Stimulated activated CD4-positive, alpha-beta T cell treated with anti-CD3 and anti-CD28 coated beads, Interleukin-1b, Interleukin-23, amount 100 ng/mL, for 1 hour (primary cell): Measurements from ENCODE around the gene GAS7.
"Not testable (repeated sequence)": the region's sequence is repeated elsewhere in the genome, so short reads cannot be mapped to it uniquely, and the experiment has no call there.

Experiments
- DNase-seq, 2 donors: peaks; one replicate each; pipeline ENCODE4 v3.0.0-alpha.2; 2020; ENCODE audit warnings: low read depth in 2 of 2

GAS7 gene

GRCh38 chr17:10111907-10112452, 86.4 kb downstream of the GAS7 start:
- DNase-seq, result no peak

DNA sequence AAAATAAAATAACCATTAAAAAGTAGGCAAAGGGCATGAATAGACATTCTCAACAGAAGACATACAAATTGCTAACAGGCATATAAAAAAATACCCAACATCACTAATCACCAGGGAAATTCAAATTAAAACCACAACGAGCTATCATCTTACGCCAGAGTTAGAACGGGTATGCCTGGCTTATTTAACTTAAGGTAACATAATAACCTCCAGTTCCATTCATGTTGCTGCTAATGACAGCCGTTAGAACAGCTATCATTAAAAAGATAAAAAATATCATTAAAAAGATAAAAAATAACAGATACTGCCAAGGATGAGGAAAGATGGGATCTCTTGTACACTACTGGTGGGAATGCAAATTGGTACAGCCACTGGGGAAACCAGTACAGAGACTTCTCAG, 89.3 kb downstream of the GAS7 start:
- no peak for DNase-seq

DNA sequence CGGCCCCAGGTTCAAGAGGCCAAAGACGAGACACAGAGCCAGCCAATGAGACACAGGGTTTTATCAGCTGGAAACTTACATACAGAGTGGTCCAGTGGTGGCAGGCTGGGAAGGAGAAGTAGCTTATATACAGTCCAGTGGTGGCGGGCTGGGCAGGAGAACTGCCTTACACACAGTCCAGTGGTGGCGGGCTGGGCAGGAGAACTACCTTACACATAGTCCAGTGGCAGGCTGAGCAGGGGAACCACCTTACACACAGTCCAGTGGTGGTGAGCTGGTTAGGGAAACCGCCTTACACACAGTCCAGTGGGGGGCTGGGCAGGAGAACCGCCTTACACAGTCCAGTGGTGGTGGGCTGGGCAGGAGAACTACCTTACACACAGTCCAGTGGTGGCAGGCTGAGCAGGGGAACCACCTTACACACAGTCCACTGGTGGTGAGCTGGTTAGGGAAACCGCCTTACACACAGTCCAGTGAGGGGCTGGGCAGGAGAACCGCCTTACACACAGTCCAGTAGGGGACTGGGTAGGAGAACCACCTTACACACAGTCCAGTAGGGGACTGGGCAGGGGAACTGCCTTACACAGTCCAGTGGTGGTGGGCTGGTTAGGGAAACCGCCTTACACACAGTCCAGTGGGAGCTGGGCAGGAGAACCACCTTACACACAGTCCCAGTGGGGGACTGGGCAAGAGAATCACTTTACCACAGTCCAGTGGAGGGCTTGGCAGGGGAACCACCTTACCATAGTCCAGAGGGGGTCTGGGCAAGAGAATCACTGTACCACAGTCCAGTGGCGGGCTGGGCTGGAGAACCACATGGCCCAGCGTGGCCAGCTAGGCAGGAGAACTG, 90.9 kb downstream of the GAS7 start:
- DNase-seq, result no peak

GRCh38 chr17:10106067-10106466, 92.3 kb downstream of the GAS7 start:
- DNase-seq, result no peak

GRCh38 chr17:10105513-10106001, 92.8 kb downstream of the GAS7 start:
- no peak for DNase-seq

DNA sequence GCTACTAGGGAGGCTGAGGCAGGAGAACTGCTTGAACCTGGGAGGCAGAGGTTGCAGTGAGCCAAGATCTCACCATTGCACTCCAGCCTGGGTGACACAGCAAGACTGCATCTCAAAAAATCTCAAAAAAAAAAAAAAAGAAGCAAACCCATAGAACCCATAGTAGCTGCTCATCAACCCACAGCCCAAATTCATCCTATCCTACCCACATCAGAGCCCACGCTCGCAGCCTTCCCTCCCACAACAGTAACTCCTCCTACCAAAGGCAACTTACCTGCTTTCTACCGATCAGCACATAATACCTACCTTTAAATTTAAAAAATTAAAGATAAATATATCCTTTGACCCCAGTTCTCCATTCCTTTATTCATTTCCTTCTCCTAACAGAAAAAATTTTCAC, 94.7 kb downstream of the GAS7 start:
- DNase-seq, result no peak

DNA sequence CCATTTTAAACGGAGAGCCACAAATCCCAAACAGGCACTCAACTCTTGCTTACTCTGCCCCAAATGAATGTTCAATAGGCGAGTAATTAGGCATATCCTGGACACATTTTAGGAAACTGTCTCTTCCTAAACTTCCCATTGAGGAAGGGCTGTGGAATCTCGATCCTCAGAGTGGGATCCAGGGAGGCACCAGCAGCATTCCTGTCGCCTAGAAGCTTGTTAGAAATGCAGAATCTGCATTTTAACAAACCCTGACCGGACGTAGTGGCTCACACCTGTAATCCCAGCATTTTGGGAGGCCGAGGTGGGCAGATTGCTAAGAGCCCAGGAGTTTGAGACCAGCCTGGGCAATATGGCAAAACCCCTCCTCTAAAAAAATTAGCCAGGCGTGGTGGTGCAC, 95.6 kb downstream of the GAS7 start:
- DNase-seq, result no peak

DNA sequence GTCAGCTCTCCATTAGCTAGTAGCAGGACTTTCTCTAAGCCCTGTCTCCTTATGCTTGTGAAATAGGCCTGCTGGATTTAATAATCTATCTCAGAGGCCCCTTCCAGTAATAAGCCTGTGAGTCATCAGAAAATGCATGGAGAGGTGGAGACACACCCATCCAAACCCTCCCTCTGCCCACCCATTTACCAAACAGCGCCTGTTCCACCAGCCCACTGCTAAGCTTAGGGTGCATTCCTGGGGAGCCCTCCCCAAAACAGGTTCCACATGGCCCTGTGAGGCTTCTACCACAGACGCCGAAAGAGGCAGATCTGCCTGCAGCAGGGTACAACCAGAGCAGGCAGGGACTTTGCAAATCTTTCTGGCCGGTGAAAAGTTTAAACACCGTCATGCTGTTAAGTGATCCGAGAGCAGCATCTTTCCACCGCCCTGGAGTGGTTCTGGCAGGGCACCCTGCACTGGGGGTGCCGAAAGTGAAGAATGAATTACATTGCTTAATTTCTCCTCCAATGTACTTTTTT, 99.3 kb downstream of the GAS7 start:
- no peak for DNase-seq

- DNase-seq, result no peak
These were observed 101.8 kb downstream of the GAS7 start for GRCh38 chr17:10096596-10096995.

DNA sequence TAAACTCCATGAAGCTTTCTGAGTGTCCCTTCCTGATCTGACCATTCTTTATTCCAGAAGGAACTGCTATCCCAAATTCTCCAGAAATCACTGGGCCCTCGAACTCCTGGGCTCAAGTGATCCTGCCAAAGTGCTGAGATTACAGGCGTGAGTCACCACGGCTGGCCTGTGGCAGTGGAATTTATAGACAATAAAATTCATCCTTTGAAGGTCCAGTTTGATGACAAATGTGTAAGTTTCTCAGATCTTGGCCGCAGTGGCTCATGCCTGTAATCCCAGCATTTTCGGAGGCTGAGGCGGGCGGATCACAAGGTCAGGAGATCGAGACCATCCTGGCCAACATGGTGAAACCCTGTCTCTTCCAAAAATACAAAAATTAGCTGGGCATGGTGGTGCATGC, 103.1 kb downstream of the GAS7 start:
- DNase-seq, result not testable (repeated sequence)

GRCh38 chr17:10094797-10095196, 103.6 kb downstream of the GAS7 start:
- no peak for DNase-seq

DNA sequence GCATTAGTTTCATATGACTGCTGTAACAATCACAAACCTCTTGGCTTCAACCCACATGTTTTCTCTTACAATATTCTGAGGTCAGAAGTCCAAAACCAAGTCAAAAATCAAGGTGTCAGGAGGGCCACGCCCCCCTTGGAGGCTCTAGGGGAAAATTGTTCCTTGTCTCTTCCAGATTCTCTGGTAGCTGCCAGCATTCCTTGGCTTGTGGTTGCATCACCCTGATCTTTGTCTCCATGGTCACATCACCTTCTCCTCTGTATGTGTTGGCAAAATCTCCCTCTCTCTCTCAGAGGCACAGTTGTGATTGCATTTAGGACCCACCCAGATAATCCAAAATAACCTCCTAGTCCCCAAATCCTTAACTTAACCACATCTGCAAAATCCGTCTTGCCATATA, 105.8 kb downstream of the GAS7 start:
- DNase-seq, result no peak

- DNase-seq, result no peak
These were observed 107.4 kb downstream of the GAS7 start for GRCh38 chr17:10091046-10091445.

GRCh38 chr17:10089196-10089804, 109.1 kb downstream of the GAS7 start:
- no peak for DNase-seq

DNA sequence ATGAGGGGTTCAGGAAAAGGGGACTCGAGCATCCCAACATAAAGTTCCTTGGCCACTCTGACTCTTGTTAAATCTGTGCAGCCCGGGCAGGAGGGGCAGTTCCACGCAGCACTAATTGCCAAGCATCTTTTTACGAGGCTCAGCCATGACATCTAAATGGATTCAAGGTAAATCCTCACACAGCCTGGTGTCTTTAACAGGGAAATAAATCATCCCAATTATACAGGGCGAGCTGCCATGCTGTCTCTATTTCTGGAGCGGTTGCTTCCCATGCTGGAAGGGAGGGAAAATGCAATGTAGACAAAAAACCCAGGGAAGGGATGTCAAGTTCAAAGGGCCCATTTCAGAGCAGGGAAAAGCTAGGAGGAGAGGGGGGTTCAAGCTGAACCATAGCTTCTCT, 110.0 kb downstream of the GAS7 start:
- no peak for DNase-seq

DNA sequence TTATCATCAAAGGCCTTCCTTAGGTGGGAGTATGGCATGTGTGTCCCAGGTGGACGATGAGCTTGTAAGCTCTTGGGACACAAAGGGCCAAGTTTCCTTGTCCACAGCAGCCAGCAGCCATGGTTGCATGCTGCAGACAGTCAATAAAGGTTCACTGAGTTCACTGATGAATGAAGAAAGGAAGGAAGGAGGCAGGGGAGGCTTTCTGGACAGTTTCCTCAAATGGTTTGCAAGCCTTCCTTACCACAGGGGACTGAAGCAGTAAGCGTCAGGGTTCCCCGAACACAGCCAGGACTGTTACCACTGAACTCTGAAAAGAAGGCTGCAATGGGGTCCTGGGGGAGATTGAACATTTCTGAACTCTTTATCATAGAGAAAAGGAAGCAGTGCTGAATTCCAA, 111.1 kb downstream of the GAS7 start:
- no peak for DNase-seq

- DNase-seq, result no peak
These were observed 114.5 kb downstream of the GAS7 start for GRCh38 chr17:10083864-10084263.

DNA sequence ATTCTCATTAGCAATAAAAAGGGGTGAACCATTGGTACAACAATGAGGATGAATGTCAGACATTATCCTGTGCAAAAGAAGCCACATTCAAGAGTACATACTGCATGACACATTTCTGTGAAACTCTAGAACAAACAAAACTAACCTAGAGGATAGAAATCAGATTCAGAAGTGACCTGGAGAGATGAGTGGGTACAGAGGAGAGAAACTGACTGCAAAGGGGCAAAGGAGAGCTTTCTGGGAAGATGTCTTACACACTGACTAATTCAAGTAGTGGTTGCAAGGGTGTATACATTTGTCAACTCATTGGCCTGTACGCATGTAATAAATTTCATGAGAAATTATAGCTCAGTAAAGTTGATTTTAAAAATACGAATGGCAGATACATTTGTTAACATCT, 115.6 kb downstream of the GAS7 start:
- no peak for DNase-seq

GRCh38 chr17:10081571-10082169, 116.7 kb downstream of the GAS7 start:
- no peak for DNase-seq

GRCh38 chr17:10077561-10078299, 120.7 kb downstream of the GAS7 start:
- no peak for DNase-seq

DNA sequence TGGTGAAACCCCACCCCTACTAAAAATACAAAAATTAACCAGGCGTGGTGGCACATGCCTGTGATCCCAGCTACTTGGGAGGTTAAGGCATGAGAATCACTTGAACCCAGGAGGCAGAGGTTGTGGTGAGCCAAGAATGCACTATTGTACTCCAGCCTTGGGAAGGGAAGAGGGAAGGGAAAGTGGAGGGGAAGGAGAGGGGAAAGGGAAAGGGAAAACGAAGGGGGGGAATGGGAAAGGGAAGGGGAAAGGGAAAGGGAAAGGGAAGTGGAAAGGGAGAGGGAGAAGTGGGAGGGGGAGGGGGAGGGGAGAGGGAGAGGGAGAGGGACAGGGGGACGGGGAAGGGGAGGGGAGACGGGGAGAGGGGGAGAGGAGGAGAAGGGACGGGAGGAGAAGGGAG, 122.5 kb downstream of the GAS7 start:
- DNase-seq, result no peak

GRCh38 chr17:10073941-10074340, 124.5 kb downstream of the GAS7 start:
- no peak for DNase-seq
